Measurements from ENCODE around the gene HOXA4.

The HOXA4 gene

DNA sequence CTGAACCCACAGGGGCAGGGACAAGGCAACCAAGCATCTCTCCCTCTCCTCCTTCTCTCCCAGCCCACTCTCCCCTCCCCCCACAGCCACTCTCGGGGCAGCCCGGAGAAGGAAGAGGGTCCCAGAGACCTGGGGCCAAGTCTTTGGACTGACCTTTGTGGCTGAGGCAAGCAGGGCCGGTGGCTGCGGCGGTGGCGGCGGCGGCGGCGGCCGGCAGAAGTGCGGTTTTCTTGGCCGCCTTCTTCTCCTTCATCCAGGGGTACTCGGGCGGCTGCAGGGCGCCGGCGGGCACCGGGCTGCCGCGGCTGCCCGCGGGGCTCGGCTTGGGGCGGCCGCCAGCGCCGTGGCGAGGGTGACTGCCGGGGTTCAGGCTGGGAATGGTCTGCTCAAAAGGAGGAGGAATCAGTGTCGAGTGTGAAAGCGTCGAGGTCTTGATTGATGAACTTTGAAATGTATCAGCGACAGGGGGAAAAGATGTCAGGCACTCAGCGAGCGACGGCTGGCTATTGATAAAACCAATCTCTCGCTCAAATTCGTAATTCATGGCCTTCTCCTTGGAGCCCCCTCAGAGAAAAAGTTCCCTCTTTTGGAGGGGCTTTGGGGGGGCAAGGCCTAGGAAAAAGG is 28.5 kb downstream of the HOXA4 start:
- CTCF ChIA-PET, result no interaction called here
- POLR2A ChIA-PET, result no interaction called here

DNA sequence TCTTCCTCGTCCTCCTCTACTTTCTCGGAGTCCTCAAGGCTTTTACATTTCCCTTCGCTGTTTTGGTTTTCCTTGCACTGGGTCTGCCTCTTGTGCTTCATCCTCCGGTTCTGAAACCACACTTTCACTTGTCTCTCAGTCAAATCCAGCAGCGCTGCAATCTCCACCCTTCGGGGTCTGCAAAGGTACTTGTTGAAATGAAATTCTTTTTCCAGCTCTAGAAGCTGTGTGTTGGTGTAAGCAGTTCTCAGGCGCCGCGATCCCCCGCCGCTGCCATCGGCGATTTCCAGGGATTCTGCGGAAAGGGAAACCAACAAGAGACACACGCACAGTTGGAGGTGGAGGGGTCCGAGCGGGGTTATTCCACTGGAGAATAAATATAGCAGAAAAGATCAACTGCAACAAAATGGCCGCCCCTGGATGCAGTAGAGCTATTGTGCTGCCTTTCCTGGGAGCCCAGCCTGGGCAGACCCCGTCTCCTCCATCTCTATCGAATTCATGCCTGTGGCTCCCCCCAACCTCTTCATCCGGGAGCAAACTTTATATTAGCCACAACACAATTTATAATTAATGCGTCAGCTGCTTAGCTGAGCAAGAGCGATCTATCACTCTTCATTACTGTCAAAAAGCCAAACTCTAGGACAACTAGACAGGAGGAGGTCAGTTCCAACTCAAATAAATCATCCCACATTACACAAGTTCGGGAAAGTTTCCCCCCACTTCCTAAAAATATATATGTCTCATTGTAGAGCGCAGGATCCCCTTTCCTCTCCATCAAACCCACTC is 29.2 kb downstream of the HOXA4 start:
- no peak for DNase-seq (ENCODE audit: extremely low spot score)
- CTCF ChIA-PET, result no interaction called here
- POLR2A ChIA-PET, result no interaction called here
- TF ChIP-seq CTCF (IDR thresholded peaks at IDR 0.05; ENCODE audit: control extremely low read depth, extremely low read depth, low read depth, missing control alignments), result no peak

More for the DNA sequence above, 28.5 kb downstream of the HOXA4 start:
- no peak for TF ChIP-seq CTCF (IDR thresholded peaks at IDR 0.05; ENCODE audit: control extremely low read depth, extremely low read depth, low read depth, missing control alignments)
- DNase-seq (ENCODE audit: extremely low spot score), result no peak

DNA sequence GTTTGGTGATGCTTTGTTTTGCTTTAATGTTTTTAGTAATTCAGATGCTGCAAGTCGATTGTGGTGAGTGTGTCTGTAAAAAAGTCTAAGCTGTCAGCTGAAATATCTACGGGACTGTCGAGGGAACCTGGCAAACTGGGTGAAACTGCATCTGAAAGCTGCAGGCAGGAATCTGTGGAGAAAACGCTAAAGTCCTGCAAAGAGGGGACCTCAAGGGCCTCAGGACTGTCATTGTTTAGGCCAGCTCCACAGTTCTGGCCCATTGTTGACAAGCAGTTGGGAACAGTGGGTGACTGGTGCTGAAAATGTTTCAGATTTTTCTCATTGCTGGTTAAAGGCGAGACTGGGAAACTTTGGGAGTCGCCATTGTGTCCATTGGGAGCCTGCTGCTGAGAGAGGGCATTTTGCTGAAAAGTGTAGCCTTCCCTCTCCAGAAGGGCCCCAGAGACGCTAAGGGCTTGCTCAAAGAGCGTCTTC is 29.8 kb downstream of the HOXA4 start:
- CTCF ChIA-PET, result no interaction called here
- DNase-seq (ENCODE audit: extremely low spot score), result no peak
- no peak for TF ChIP-seq CTCF (IDR thresholded peaks at IDR 0.05; ENCODE audit: control extremely low read depth, extremely low read depth, low read depth, missing control alignments)
- POLR2A ChIA-PET, result no interaction called here

DNA sequence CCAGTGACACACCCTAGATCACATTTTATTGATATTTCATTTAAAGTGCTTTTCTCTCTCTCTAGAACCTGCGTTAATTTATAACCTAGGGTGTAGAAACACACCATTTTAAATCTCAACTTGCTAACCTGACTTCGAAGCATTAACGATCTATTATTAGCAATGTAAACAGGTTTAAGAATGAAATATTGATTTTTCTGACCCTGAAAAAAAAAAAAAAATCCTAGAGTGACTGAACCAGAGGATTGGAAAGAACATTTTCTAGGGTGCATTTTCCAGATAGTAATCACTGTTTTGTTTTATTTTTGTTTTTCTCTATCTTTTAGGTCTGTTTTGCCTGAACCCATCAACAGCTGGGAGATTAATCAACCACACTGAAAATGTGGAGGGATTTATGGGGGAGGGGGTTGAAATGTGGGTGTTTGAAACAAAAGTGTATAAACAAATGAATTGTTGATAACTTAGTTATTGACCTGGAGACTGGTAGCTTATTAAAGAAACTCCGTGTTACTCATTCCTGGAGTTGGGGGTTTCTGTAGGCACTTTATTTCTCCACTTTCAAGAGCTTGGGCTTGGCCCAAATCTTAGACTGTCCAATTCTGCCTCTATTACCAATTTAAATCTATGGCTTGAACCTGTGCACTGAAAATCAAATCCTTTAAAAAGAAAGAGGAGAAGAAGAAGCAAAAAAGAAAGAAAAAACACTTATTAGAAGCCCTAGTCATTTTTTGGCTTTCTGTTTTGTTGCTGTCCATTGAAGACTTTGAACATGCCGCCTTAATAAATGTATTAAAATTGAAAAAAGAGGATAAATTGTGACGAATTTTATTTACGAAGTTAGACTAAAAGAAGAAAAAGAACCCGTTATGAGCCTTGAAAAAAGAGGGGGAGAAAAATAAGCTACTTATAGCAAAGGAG is 30.8 kb downstream of the HOXA4 start:
- TF ChIP-seq CTCF (IDR thresholded peaks at IDR 0.05; ENCODE audit: control extremely low read depth, extremely low read depth, low read depth, missing control alignments), result no peak
- POLR2A ChIA-PET, result no interaction called here
- CTCF ChIA-PET, result interaction anchor here (1.4 to 1.7 kb wide), 2 partner anchors 9 to 21 kb away, joined by 3 to 4 read pairs; no protein-coding TSS in a partner anchor
- DNase-seq (ENCODE audit: extremely low spot score), result no peak

DNA sequence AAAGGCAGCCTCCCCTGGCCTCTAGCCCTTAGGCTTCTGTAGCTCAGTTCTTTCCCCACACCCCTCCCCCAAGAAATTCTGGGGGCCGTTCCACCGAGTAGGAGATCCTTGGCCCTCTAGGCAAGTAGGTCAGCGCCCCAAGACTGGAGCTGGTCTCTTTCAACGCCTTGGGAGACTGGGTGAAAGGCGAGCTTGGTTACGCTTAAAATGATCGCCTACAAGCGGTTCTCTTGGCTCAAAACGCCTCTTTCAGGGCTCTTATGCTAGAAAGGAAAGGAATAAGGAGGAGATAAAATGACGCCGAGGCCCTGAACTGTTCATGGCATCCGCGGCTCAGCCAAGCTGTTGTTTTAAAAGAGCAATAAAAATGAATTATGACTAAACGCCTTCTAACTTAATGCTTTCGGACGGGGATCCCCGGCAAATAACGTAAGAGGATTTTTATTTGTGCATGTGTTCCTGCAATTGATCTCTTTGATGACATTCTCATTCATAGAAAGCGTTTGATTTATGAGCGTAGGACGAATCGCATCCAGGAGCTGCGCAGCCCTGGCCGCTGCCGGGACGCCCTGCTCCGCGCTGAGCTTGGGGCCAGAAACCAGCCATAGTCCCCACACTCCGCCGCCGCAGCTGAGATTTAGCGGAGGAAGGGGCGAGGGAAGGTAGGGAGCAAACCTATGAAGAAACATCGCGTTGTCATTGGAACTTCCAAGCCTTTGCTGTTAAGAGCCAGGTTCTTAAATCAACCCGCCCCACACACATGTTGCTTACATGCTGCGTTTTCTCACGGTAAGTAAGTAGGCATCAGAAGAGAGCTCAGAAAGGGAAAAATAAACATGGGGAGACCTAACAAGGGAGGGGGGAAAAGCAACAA is 31.7 kb downstream of the HOXA4 start:
- ChIA-PET CTCF (interaction anchor here (0.7 to 2.8 kb wide), 7 partner anchors 7 to 52 kb away, joined by 3 to 8 read pairs (median 3); no protein-coding TSS in a partner anchor), POLR2A (no interaction called here)
- TF ChIP-seq CTCF (IDR thresholded peaks at IDR 0.05; ENCODE audit: control extremely low read depth, extremely low read depth, low read depth, missing control alignments), result no peak
- peak; percentile 10 for DNase-seq (ENCODE audit: extremely low spot score)
